Loucy (cell line): Measurements from ENCODE around the gene CEP104.

Source experiments
- H2AFZ ChIP-seq: fragments of 200-600 bp; sonication (generic); 2 replicates; pipeline ENCODE4 v1.6.0; 2016; ENCODE audit warnings: antibody characterized with exemption, mild to moderate bottlenecking, low read length, moderate library complexity
- H3F3A ChIP-seq: fragments of 200-600 bp; 2 replicates; pipeline ENCODE4 v1.6.0; 2016; ENCODE audit warnings: antibody characterized with exemption, low read depth, mild to moderate bottlenecking
- H3K27me3 ChIP-seq: fragments of 200-600 bp; sonication (generic); 2 replicates; pipeline ENCODE4 v1.6.1; 2014; ENCODE audit warnings: low read length, mild to moderate bottlenecking; ENCODE audit not compliant: insufficient read depth, poor library complexity, severe bottlenecking
- H3K36me3 ChIP-seq: fragments of 200-600 bp; sonication (generic); 2 replicates; pipeline ENCODE4 v1.6.1; 2016; ENCODE audit warnings: low read length; ENCODE audit not compliant: insufficient read depth
- H3K4me1 ChIP-seq: fragments of 200-600 bp; sonication (generic); 2 replicates; pipeline ENCODE4 v1.5.1; 2014; ENCODE audit warnings: low read length, mild to moderate bottlenecking; ENCODE audit not compliant: insufficient read depth, poor library complexity, severe bottlenecking
- H3K4me2 ChIP-seq: fragments of 200-600 bp; sonication (generic); 2 replicates; pipeline ENCODE4 v1.6.0; 2014; ENCODE audit warnings: antibody characterized with exemption, low read length, low read depth, mild to moderate bottlenecking; ENCODE audit not compliant: poor library complexity, severe bottlenecking
- H3K4me3 ChIP-seq: fragments of 200-600 bp; sonication (generic); 2 replicates; pipeline ENCODE4 v1.5.1; 2014; ENCODE audit warnings: low read length, mild to moderate bottlenecking, mixed read lengths; ENCODE audit not compliant: poor library complexity, severe bottlenecking
- H3K79me2 ChIP-seq: fragments of 200-600 bp; sonication (generic); 2 replicates; pipeline ENCODE4 v1.6.1; 2014; ENCODE audit warnings: low read length; ENCODE audit not compliant: insufficient read depth
- H3K9ac ChIP-seq: fragments of 200-600 bp; sonication (generic); 2 replicates; pipeline ENCODE4 v1.6.0; 2014; ENCODE audit warnings: mild to moderate bottlenecking, low read depth, low read length, moderate library complexity; ENCODE audit not compliant: poor library complexity, severe bottlenecking
- H3K9me2 ChIP-seq: fragments of 200-600 bp; sonication (generic); replicated peaks from 2 replicates; pipeline ENCODE4 v1.6.1; 2016; ENCODE audit warnings: low read depth, low read length, mixed read lengths
- H3K9me3 ChIP-seq: fragments of 200-600 bp; sonication (generic); 2 replicates; pipeline ENCODE4 v1.6.1; 2014; ENCODE audit warnings: mild to moderate bottlenecking, antibody characterized with exemption, low read length, low read depth; ENCODE audit not compliant: insufficient read depth
- H4K20me1 ChIP-seq: fragments of 200-600 bp; sonication (generic); 2 replicates; pipeline ENCODE4 v1.6.0; 2014; ENCODE audit warnings: antibody characterized with exemption, low read length, mild to moderate bottlenecking; ENCODE audit not compliant: insufficient read depth, poor library complexity, severe bottlenecking
- CTCF ChIP-seq: fragments of 200-600 bp; sonication (generic); conservative IDR thresholded peaks from 2 replicates; pipeline ENCODE4 v1.5.1; 2014; ENCODE audit warnings: mild to moderate bottlenecking, antibody characterized with exemption, low read length
- EZH2phosphoT487 ChIP-seq: fragments of 200-600 bp; IDR thresholded peaks from 2 replicates; pipeline ENCODE4 v1.6.1; 2018; ENCODE audit warnings: antibody characterized with exemption, mild to moderate bottlenecking, moderate library complexity, borderline replicate concordance

Gene CEP104

GRCh38 chr1:3868464-3869006 lies 11.5 kb upstream of the CEP104 start:
- no peaks in the 10 kb centered on the region for H3K27me3 ChIP-seq
- no peaks in the 10 kb centered on the region; the same call in 1 of the 2 replicates for H3K36me3 ChIP-seq
- no peaks in the 10 kb centered on the region for H4K20me1 ChIP-seq
- H3K9ac ChIP-seq, result no peak overlapping the region
- H3K9me3 ChIP-seq, result no peaks in the 10 kb centered on the region
- H3K4me3 ChIP-seq, result no peak overlapping the region
- no peaks in the 10 kb centered on the region for H3K79me2 ChIP-seq
- no peaks in the 10 kb centered on the region for H3K4me1 ChIP-seq
- no peaks in the 10 kb centered on the region for H3F3A ChIP-seq
- no peak overlapping the region for H3K4me2 ChIP-seq
- no peaks in the 10 kb centered on the region for H3K9me2 ChIP-seq
- H2AFZ ChIP-seq, result no peak overlapping the region
- TF ChIP-seq CTCF (no peak), EZH2phosphoT487 (no peak)

GRCh38 chr1:3865606-3866160 lies 8.7 kb upstream of the CEP104 start:
- H3K9me3 ChIP-seq, result no peaks in the 10 kb centered on the region
- no peaks in the 10 kb centered on the region for H3K27me3 ChIP-seq
- H4K20me1 ChIP-seq, result no peaks in the 10 kb centered on the region
- no peaks in the 10 kb centered on the region for H3F3A ChIP-seq
- no peak overlapping the region for H3K9ac ChIP-seq
- no peaks in the 10 kb centered on the region for H3K79me2 ChIP-seq
- H3K4me3 ChIP-seq, result no peak overlapping the region
- no peak for TF ChIP-seq CTCF
- no peak for TF ChIP-seq EZH2phosphoT487
- H3K4me1 ChIP-seq, result no peaks in the 10 kb centered on the region
- H3K36me3 ChIP-seq, result no peaks in the 10 kb centered on the region; the same call in 1 of the 2 replicates
- no peak overlapping the region for H3K4me2 ChIP-seq
- H2AFZ ChIP-seq, result no peak overlapping the region
- no peaks in the 10 kb centered on the region for H3K9me2 ChIP-seq

- H3K27me3 ChIP-seq, result no peaks in the 10 kb centered on the region
- H3K36me3 ChIP-seq, result no peaks in the 10 kb centered on the region; the same call in 1 of the 2 replicates
- no peak overlapping the region for H3K9ac ChIP-seq
- H3K79me2 ChIP-seq, result no peaks in the 10 kb centered on the region
- H2AFZ ChIP-seq, result no peak overlapping the region
- no peaks in the 10 kb centered on the region for H3K9me2 ChIP-seq
- no peak overlapping the region for H3K4me3 ChIP-seq
- H4K20me1 ChIP-seq, result no peaks in the 10 kb centered on the region
- H3K9me3 ChIP-seq, result no peaks in the 10 kb centered on the region
- no peaks in the 10 kb centered on the region for H3F3A ChIP-seq
- TF ChIP-seq CTCF, result no peak
- TF ChIP-seq EZH2phosphoT487, result no peak
- no peaks in the 10 kb centered on the region for H3K4me1 ChIP-seq
- no peak overlapping the region for H3K4me2 ChIP-seq
Measured at GRCh38 chr1:3864884-3865283, 7.9 kb upstream of the CEP104 start.
